IMR-90 (cell line): ENCODE data around the gene EPN3. TPM values are rescaled to one million over a fixed set of nuclear protein-coding genes. Genes with fewer than 3 reads are reported as not detected.

ENCODE experiments used
- ATAC-seq: fragments of 200-7000 bp; cut with Tn5 transposase; 2 replicates; pipeline ENCODE4 v1.9.1; 2020; ENCODE audit warnings: low read depth, mild to moderate bottlenecking, moderate library complexity
- BruUV-seq: library from RNA; stranded (reverse); fragments of 400-500 nt; replicated peaks from 2 replicates; lab custom pipeline; 2021; lab: Mats Ljungman, UMichigan
- CTCF ChIA-PET: fragments of 300-600 bp; formaldehyde crosslinking; extraction: SDS; loops from one replicate; lab custom pipeline; 2021; ENCODE audit warnings: antibody characterized with exemption; lab: Yijun Ruan, JAX
- POLR2A ChIA-PET: fragments of 300-600 bp; sonication (Branson Sonifier 250); formaldehyde crosslinking; loops from one replicate; lab custom pipeline; 2022; ENCODE audit warnings: antibody characterized with exemption; ENCODE audit not compliant: unreplicated experiment; lab: Charles Lee
- DNase-seq: peaks from one replicate; pipeline ENCODE4 v3.0.0; 2013
- H2AFZ ChIP-seq: replicated peaks from 2 replicates; pipeline ENCODE3; 2013; ENCODE audit warnings: low read length, mild to moderate bottlenecking; ENCODE audit not compliant: poor library complexity
- H2AK5ac ChIP-seq: 2 replicates; pipeline ENCODE4 v1.6.1; 2013; ENCODE audit warnings: low read depth, low read length, inconsistent platforms
- H2AK9ac ChIP-seq: replicated peaks from 2 replicates; pipeline ENCODE3; 2013; ENCODE audit warnings: mild to moderate bottlenecking, low read depth, low read length, moderate library complexity; ENCODE audit not compliant: poor library complexity
- H2BK120ac ChIP-seq: 2 replicates; pipeline ENCODE4 v1.6.1; 2013; ENCODE audit warnings: low read depth, low read length, inconsistent platforms
- H2BK15ac ChIP-seq: 3 replicates; pipeline ENCODE4 v1.6.1; 2013; ENCODE audit warnings: low read depth, low read length, inconsistent platforms
- H2BK20ac ChIP-seq: 2 replicates; pipeline ENCODE4 v1.6.1; 2013; ENCODE audit warnings: low read depth, mild to moderate bottlenecking, inconsistent platforms, low read length, moderate library complexity
- H2BK5ac ChIP-seq: 2 replicates; pipeline ENCODE4 v1.6.1; 2013; ENCODE audit warnings: mild to moderate bottlenecking, low read depth, low read length, inconsistent platforms; ENCODE audit not compliant: poor library complexity, severe bottlenecking
- H3K14ac ChIP-seq: replicated peaks from 2 replicates; pipeline ENCODE4 v1.6.1; 2013; ENCODE audit warnings: low read depth, low read length, inconsistent platforms
- H3K18ac ChIP-seq: 2 replicates; pipeline ENCODE4 v1.6.1; 2013; ENCODE audit warnings: low read depth, low read length, control low read depth
- H3K23ac ChIP-seq: 2 replicates; pipeline ENCODE4 v1.6.1; 2013; ENCODE audit warnings: low read depth, low read length, inconsistent platforms
- H3K27ac ChIP-seq: 2 replicates; pipeline ENCODE4 v1.5.1; 2013; ENCODE audit warnings: mild to moderate bottlenecking, control low read depth, low read length; ENCODE audit not compliant: insufficient read depth
- H3K27me3 ChIP-seq: 2 replicates; pipeline ENCODE4 v1.6.1; 2013; ENCODE audit warnings: low read length; ENCODE audit not compliant: control insufficient read depth, insufficient read depth
- H3K36me3 ChIP-seq: 2 replicates; pipeline ENCODE4 v1.6.1; 2013; ENCODE audit warnings: low read length, mixed read lengths; ENCODE audit not compliant: control insufficient read depth, insufficient read depth
- H3K4ac ChIP-seq: 2 replicates; pipeline ENCODE4 v1.6.1; 2013; ENCODE audit warnings: low read depth, low read length, inconsistent platforms
- H3K4me1 ChIP-seq: 2 replicates; pipeline ENCODE4 v1.6.1; 2013; ENCODE audit warnings: low read length, mixed read lengths; ENCODE audit not compliant: control insufficient read depth, insufficient read depth
- H3K4me2 ChIP-seq: 2 replicates; pipeline ENCODE4 v1.6.1; 2013; ENCODE audit warnings: low read depth, mild to moderate bottlenecking, control low read depth, low read length, moderate library complexity
- H3K4me3 ChIP-seq: 2 replicates; pipeline ENCODE4 v1.5.1; 2013; ENCODE audit warnings: low read depth, mild to moderate bottlenecking, control low read depth, low read length, moderate library complexity; ENCODE audit not compliant: insufficient read depth
- H3K56ac ChIP-seq: 2 replicates; pipeline ENCODE4 v1.6.1; 2013; ENCODE audit warnings: low read length, inconsistent platforms; ENCODE audit not compliant: insufficient read depth; ENCODE audit errors: extremely low read depth
- H3K79me1 ChIP-seq, 2 experiments: 2 replicates each; pipeline ENCODE4 v1.6.1; 2013; ENCODE audit warnings: low read length in 2 of 2, inconsistent platforms in 1 of 2, low read depth in 1 of 2
- H3K9ac ChIP-seq: 2 replicates; pipeline ENCODE4 v1.6.1; 2013; ENCODE audit warnings: low read depth, low read length, control low read depth
- H3K9me1 ChIP-seq: 2 replicates; pipeline ENCODE4 v1.6.1; 2013; ENCODE audit warnings: low read length, inconsistent platforms; ENCODE audit not compliant: insufficient read depth
- H3K9me3 ChIP-seq: 2 replicates; pipeline ENCODE4 v1.6.1; 2013; ENCODE audit warnings: low read length; ENCODE audit not compliant: control insufficient read depth, insufficient read depth
- H4K20me1 ChIP-seq: 2 replicates; pipeline ENCODE4 v1.6.1; 2013; ENCODE audit warnings: low read length, inconsistent platforms; ENCODE audit not compliant: insufficient read depth
- H4K5ac ChIP-seq: 2 replicates; pipeline ENCODE4 v1.6.1; 2013; ENCODE audit warnings: mild to moderate bottlenecking, low read depth, low read length, control low read depth
- H4K8ac ChIP-seq, 2 experiments: 2 replicates each; pipeline ENCODE4 v1.6.1; 2013; ENCODE audit warnings: low read depth in 2 of 2, low read length in 2 of 2, control low read depth in 1 of 2, inconsistent platforms in 1 of 2
- H4K91ac ChIP-seq: 2 replicates; pipeline ENCODE4 v1.6.1; 2013; ENCODE audit warnings: low read depth, low read length, inconsistent platforms; ENCODE audit not compliant: insufficient read depth
- FOS ChIP-seq: fragments of 150-350 bp; IDR thresholded peaks from 2 replicates; pipeline ENCODE4 v1.6.1; 2016; ENCODE audit warnings: low read depth, low read length
- WGBS, 2 experiments: methylation state at CpG; one replicate each; pipeline versions ENCODE4 v1.1.5 to v1.1.7; 2013; ENCODE audit warnings: missing lambda C conversion rate in 2 of 2; ENCODE audit not compliant: insufficient read length in 1 of 2; ENCODE audit errors: extremely low coverage in 2 of 2; 5-methylcytosine and 5-hydroxymethylcytosine counted together
- dilution Hi-C: fragments of 300-500 bp; cut with HindIII; formaldehyde crosslinking; loops from one replicate; pipeline ENCODE4 v1.14.3; 2018; ENCODE audit warnings: low sequenced_read_pairs; ENCODE audit not compliant: unreplicated experiment
- in situ Hi-C: fragments of 300-500 bp; cut with MboI; formaldehyde crosslinking; loops from 3 replicates; pipeline ENCODE4 v1.14.3; 2019; ENCODE audit warnings: low sequenced_read_pairs, inconsistent platforms, mixed read lengths
- intact Hi-C: fragments of 100-400 bp; cut with micrococcal nuclease; formaldehyde crosslinking; loops from 2 replicates; pipeline ENCODE4 v1.10.0; 2022
- polyA plus RNA-seq, 3 experiments: library from polyadenylated mRNA; depleted of rRNA; stranded (reverse); fragments of >200 nt; gene quantifications; 2 replicates each; pipeline ENCODE4 v1.2.3, GENCODE V29; 2012; ENCODE audit warnings: low replicate concordance in 1 of 3
- total RNA-seq: library from RNA; depleted of rRNA; stranded (reverse); fragments of >200 nt; gene quantifications from 2 replicates; pipeline ENCODE4 v1.2.3, GENCODE V29; 2012

Gene EPN3
- total and polyA plus RNA-seq, 2 of the 4 experiments (the other 2 are of a cell fraction) = 0.09 TPM; not detected in 1

DNA sequence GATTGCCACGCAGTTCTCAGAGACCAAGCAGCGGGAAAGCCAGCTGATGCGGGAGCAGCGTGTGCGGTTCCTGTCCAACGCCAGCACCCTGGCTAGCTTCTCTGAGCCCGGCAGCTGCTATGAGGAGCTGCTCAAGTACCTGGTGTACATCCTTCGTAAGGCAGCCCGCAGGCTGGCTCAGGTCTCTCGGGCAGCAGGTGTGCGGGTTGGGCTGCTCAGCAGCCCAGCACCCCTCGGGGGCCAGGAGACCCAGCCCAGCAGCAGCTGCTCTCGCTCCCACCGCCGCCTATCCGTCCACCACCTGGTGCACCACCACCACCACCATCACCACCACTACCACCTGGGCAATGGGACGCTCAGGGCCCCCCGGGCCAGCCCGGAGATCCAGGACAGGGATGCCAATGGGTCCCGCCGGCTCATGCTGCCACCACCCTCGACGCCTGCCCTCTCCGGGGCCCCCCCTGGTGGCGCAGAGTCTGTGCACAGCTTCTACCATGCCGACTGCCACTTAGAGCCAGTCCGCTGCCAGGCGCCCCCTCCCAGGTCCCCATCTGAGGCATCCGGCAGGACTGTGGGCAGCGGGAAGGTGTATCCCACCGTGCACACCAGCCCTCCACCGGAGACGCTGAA is 43.2 kb downstream of the EPN3 start:
- Histone ChIP-seq H3K18ac (no peak overlapping the region), H4K91ac (no peak overlapping the region), H3K4me1 (no peaks in the 10 kb centered on the region), H3K36me3 (no peaks in the 10 kb centered on the region), H2AK9ac (no peak overlapping the region), H3K56ac (no peak overlapping the region), H3K9me3 (no peaks in the 10 kb centered on the region), H3K27ac (no peak overlapping the region), H2BK15ac (no peak overlapping the region), H3K79me1 (no peaks in the 10 kb centered on the region), H3K14ac (no peak overlapping the region), H3K9ac (no peak overlapping the region), H3K4me3 (no peak overlapping the region), H2BK120ac (no peak overlapping the region), H3K9me1 (no peaks in the 10 kb centered on the region), H2BK20ac (no peak overlapping the region), H4K5ac (no peak overlapping the region), H2BK5ac (no peak overlapping the region), H4K20me1 (no peaks in the 10 kb centered on the region), H3K23ac (no peak overlapping the region), H2AFZ (no peak overlapping the region), H3K4ac (no peak overlapping the region), H2AK5ac (no peak overlapping the region), H3K27me3 (peaks cover 40% of the 10 kb centered on the region), H3K4me2 (no peak overlapping the region), H4K8ac (no peak overlapping the region)
- ChIA-PET CTCF (no interaction called here), POLR2A (no interaction called here)
- TF ChIP-seq FOS = no peak
- in situ Hi-C loops = no loop called here
- no peak for DNase-seq
- intact Hi-C loops = no loop called here
- no TSS peak for BruUV-seq
- 90% methylated on average over 18 of the region's 33 CpGs; no CpG with 5 or more reads in 1 of the 2 experiments for WGBS, 2 experiments
- dilution Hi-C loops = no loop called here
- ATAC-seq = no peak
